Keratinocyte (primary cell): ENCODE data around the gene EXOC6B.

Source experiments
- CTCF ChIP-seq, 3 experiments: IDR thresholded peaks in 1 of 3; conservative IDR thresholded peaks in 1 of 3; optimal IDR thresholded peaks in 1 of 3; 2 replicates in 2 of 3; 3 replicates in 1 of 3; pipeline versions ENCODE3 to v1.5.1; 2011; ENCODE audit warnings: low read length in 3 of 3, mild to moderate bottlenecking in 3 of 3, moderate library complexity in 2 of 3, control low read depth in 1 of 3, inconsistent platforms in 1 of 3; ENCODE audit not compliant: insufficient read depth in 2 of 3; ENCODE audit errors: extremely low read depth in 1 of 3
- EZH2 ChIP-seq: IDR thresholded peaks from one replicate; pipeline ENCODE4 v1.6.1; 2012; ENCODE audit warnings: inconsistent platforms, mild to moderate bottlenecking, low read length, moderate library complexity

- TF ChIP-seq CTCF (optimal IDR thresholded peaks at IDR 0.05 in 1 of 3, IDR thresholded peaks at IDR 0.05 in 1 of 3, conservative IDR thresholded peaks at IDR 0.05 in 1 of 3; ENCODE audit: extremely low read depth in 1 of 3, insufficient read depth in 2 of 3, low read length in 3 of 3) = no peak
- TF ChIP-seq EZH2 = no peak
Measured at GRCh38 chr2:72718876-72719275, 107.0 kb downstream of the EXOC6B start.
